Activated T-cell treated with anti-CD3 and anti-CD28 coated beads, Interleukin-2, amount 50 U/mL, for 1 hour (primary cell): Measurements from ENCODE around the gene CUX1.
A peak's percentile ranks its signal among the peaks of the same experiment; 100 is the strongest.

ENCODE experiments used
- DNase-seq: peaks from one replicate; pipeline ENCODE4 v3.0.0-alpha.2; 2020

CUX1 gene

GRCh38 chr7:102260856-102261255, 443.4 kb downstream of the CUX1 start:
- no peak for DNase-seq

- no peak for DNase-seq
Measured at GRCh38 chr7:102261451-102261850, 444.0 kb downstream of the CUX1 start.

GRCh38 chr7:102262546-102262945, 445.1 kb downstream of the CUX1 start:
- DNase-seq = no peak

- no peak for DNase-seq
Measured at GRCh38 chr7:102264367-102264891, 447.0 kb downstream of the CUX1 start.

GRCh38 chr7:102266541-102266940, 449.1 kb downstream of the CUX1 start:
- no peak for DNase-seq

GRCh38 chr7:102268635-102269034, 451.2 kb downstream of the CUX1 start:
- DNase-seq = no peak

DNA sequence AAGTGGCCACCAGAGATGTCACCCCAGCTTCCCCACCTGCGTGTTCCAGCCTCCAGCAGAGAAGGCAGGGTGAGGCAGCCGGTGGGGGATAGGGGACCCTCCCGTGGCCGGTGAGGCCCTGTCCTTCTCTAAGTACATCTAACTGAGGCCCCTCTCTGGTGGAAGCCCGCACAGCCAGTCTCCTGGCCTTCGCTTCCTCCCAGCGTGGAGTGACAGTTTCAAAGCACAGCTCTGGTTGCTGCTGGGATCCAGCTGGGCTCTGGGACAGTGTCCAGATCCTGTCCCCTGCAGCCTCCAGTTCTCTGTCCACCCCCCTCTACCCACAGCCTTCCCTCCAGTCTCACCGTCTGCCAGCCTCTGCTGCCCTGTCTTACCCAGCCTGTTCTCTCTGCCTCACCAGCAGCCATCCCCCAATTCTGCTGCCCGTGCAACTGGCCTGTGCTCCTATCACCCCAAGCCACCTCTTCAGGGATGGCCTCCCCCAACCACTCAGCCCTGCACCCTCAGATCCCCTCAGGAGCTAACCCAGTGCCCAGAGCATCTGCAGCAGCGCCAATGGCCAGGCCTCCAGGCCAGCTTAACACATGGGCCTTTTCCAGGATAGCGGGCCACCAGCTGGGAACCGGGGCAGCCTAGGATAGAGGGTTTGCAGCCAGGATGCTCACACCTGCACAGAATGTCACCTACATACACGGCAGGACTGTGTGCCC, 452.9 kb downstream of the CUX1 start:
- DNase-seq = no peak

DNA sequence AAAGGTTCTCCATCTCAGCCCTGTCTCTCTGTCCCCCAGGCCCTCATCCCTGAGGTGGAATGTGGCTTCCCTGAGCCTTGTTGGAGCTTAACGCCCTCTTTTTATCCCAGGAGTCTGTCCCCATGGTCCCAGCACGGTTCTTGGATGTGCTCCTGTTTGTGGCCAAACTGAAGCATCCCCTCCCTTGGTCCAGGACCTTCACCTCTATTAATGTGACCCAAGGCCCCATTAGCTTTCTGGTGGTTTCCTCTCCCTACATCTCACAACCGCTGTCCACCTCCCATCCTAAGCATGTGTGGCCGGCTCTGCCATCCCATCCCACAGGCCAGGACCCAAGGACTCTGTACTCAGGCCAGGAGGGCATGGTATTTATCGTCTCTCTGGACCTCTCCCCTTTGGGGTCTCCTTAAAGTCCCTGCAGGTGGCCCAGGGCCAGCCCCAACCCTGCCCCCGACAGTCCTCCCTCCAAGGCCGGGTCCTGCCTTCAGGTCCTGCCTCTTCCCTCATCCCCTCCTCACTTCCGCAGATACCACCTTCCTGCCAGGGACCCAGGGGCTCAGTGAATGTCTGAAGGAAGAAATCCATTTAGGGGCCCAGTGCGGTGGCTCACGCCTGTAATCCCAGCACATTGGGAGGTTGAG, 453.9 kb downstream of the CUX1 start:
- DNase-seq = no peak

DNA sequence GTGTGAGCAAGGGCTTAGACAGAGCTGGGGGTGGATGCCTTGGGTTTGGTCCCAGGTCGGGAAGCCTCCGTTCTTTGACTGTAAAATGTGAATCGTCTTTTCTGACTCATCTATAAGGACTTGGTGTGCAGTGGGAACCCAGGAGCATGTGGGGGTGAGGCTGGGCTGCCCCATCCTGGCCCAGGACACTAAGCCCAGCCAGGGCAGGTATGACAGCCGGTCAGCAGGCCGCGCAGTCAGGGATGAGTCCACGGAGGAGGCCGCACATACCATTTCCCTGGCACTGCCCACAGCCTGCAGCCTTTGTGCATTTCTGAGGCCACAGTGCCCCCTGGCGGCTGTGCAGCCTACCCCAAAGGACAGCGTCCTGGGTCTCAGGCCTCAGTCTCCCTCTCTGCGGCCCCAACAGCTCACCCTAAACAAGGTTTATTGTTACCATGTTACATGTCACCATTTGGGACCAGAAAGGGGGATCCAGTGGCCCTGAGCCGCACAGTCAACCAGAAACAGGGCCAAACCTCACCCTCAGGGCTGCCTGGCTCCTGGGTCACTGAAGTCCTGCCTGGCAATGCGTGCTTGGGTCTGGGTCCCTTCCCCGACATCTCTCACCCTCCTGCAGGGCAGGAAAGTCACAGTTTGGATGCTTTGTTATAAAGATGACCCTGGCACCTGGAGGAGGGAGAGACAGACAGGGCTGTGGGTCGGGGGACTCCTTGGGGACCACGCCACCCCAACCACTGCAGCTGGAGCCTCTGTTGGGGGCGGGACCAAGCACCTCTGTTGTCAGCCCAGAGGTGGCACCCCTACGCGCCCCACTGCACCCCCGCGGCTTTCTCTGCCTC, 454.9 kb downstream of the CUX1 start:
- peak; percentile 80 for DNase-seq

DNA sequence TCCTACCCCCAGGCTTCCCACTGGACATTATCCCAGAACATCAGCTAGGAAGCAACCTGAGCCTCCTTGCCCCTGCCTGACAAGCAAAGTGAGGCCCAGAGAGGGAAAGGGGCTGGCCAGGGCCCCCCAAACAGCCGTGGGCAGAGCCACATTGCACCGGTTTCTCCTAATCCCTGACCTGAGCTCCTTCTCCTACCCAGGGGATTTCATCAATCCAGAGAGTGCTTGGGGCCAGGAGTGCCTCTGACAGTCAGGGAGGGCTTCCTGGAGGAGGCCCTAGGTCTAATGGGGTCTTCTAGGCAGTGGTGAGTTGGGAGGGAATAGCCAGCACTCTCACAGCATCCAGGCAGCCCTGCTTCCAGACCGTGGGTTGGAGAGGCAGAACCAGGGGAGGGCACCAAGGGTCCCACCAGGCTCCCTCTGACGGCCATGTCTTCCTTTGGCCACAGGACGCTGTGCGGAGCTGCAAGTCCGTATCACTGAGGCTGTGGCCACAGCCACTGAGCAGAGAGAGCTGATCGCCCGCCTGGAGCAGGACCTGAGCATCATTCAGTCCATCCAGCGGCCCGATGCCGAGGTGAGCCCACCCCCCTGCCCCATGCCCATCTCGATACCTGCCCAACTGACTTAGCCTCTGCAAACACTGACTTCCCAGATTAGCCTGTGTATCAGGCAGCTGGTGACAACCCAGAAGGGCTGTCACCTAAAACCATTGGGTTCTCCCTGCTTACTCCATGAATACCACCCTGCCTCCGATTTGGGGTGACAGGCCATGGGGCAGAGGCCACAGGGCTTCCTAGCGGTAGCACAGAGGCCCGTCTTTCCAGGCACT, 455.7 kb downstream of the CUX1 start:
- no peak for DNase-seq

- DNase-seq = no peak
Measured at GRCh38 chr7:102273749-102274712, 456.6 kb downstream of the CUX1 start.

GRCh38 chr7:102275123-102275703, 457.8 kb downstream of the CUX1 start:
- DNase-seq = no peak

- no peak for DNase-seq
Measured at GRCh38 chr7:102277901-102278300, 460.5 kb downstream of the CUX1 start.

DNA sequence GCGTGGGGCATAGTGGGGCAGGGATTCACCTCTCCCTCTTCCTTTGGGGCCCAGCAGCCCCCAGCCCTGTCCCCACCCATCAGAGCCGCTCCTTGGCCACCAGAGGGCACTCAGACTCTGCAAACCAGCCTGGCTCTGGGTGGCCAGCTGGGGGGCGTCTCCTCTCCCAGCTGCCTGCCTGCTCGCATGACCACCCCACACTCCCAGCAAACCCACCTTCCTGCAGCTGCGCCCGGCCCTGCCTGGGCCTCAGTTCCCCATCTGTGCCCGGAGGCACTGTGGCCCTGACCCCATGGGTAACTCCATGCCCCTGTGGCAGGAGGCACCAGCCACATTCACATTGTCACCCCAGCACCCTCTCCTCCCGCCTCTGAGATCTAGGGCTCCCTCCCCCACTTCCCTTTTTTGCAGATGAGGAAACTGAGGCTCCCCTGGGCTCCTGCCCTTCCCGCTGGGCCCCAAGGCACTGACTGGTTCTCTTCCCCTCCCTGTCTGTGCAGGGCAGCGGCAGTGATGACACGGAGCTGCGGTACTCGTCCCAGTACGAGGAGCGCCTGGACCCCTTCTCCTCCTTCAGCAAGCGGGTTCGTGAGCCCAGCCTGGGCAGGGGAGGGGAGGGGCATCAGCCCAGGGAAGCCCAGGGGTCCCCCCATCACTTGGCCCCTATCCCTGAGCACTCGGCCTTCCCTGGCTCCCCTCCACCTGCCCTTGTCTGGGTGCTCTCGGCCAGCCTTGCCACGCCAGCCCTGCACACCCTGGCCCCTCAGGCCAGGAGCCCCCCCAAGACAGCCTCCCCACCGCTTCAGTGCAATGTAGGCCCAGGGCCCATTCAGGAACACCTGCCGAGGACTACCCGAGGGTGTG, 462.3 kb downstream of the CUX1 start:
- peak; percentile 60 for DNase-seq

DNA sequence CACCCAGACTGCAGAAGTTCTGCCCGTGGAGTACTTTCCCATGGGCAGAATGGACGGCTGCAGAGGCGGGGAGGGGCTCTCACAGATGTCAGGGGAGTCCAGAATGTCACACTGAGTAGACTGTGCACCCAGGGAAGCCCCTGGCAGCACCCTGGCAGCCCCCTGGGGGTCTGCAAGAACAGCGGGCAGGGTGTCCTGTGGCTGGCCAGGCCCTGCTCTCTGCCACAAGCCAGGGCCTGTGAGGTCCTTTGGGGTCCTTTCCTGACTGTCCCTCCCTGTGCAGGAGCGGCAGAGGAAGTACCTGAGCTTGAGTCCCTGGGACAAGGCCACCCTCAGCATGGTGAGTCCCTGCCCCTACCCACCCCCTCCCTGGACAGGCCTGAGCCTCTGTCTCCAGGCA, 463.1 kb downstream of the CUX1 start:
- no peak for DNase-seq

GRCh38 chr7:102281785-102282184, 464.4 kb downstream of the CUX1 start:
- DNase-seq = no peak

DNA sequence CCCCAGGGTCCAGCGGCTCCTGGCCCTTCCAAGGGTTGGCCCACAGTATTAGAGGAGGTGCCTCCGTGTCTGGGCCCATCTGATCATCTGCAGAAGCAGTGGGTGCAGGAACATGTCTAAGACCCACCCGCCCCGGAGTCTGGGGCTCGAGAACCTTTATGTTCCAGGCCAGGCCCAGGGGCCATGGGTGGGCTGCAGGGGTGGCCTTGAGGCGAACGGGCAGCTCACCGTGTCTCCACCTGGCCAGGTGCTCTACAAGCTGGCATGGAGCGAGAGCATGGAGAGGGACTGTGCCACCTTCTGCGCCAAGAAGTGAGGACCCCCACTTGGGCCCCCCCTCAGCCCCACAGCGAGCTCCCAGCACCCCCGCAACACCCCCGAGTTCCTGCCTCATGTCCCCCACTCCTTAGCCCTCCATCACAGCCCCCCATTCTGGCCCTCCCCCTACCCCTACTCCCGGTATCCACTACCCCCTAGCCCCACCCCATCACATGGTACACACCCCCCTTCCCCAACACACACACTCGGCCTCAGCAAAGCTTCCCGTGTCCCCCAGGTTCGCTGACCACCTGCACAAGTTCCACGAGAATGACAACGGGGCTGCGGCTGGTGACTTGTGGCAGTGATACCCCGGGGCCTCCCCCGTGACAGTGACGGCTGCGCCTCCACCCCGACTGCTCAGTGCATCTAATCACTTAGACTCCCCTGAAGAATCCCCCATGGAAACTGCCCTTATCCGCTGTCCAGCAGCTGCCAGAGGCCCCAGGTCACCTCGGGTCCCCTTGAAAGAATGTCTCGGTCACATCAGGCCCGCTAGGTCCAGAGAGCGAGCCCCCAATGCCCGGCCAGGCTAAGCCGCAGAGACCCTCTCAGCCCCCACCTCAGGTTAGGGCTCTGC, 465.3 kb downstream of the CUX1 start:
- DNase-seq = no peak

- no peak for DNase-seq
Measured at GRCh38 chr7:102283477-102284189, 466.2 kb downstream of the CUX1 start.
